Epidermal melanocyte (primary cell): Measurements from ENCODE around the gene MORN1.

Experiments used
- DNase-seq: peaks from one replicate; pipeline ENCODE4 v3.0.0; 2011; ENCODE audit warnings: low spot score; ENCODE audit not compliant: insufficient read length

MORN1 gene

GRCh38 chr1:2275796-2276536, 115.4 kb downstream of the MORN1 start:
- DNase-seq, result no peak

DNA sequence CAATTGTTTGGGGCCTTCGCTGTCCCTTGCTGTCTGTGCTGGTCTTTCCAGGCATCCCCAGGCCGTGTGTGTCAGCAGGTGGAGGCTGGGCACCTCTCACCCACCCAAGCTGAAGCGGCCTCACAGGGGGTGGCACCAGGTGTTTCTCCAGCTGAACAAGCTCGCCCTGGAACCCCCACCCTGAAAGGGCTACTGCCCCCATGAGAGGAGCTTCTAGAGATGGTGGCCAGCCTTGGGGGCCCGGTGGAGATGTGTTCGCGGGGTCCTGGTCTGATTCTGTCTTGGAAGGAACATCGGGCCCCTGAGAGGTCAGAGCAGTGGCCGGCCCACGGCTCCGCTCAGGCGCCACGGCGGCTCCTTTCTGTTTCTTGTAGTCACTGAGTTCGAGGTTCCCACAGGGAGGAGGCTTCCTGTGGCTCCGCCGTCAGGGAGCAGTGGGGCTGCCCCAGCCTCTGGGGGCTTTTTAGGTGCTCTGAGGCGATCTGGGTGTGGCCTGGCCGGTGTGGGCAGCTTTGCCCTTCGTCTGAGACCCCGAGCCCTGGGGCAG, 116.4 kb downstream of the MORN1 start:
- no peak for DNase-seq

GRCh38 chr1:2274231-2274928, 117.0 kb downstream of the MORN1 start:
- DNase-seq, result no peak

DNA sequence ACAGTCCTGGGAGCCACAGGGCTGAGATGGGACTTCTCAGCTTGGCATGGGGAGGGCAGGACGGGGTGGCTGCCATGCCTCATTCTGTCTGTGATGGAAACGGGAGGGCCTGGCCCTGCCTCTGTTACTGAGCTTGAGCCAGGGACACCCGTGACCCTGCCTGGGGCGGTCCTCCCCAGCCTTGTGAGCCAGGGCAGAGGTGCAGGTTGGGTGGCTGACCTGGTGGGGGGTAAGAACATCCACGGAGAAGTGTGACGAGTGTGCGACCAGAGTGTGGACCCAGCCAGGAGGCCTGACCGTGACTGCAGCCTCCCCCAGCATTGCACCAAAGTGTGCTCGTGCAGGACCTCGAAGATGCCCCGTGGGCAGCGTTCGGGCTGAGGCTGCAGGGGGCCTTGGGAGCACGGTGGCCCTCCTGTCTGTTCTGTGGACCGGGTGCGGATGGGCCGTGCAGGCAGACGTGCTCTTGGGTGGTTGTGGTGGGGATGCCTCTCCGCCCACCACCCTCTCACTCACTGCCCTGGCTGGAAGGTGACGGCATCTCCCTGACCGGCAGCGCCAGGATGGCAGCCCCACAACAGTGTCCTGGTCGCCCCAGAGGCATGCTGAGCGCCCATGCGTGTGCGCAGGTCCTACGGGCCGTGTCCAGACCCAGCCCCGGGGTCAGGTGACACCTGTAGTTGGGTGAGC, 117.8 kb downstream of the MORN1 start:
- no peak for DNase-seq

GRCh38 chr1:2272686-2273400, 118.5 kb downstream of the MORN1 start:
- no peak for DNase-seq

- no peak for DNase-seq
Measured at GRCh38 chr1:2271841-2272655, 119.3 kb downstream of the MORN1 start.
